Activated T-helper 9 cell treated with anti-CD3 and anti-CD28 coated beads, Interleukin-2, amount 50 U/mL, for 16 hours (primary cell): ENCODE data around the gene B3GAT3.
"Not testable (repeated sequence)": the region's sequence is repeated elsewhere in the genome, so short reads cannot be mapped to it uniquely, and the experiment has no call there.

ENCODE experiments used
- DNase-seq: peaks from one replicate; pipeline ENCODE4 v3.0.0-alpha.2; 2020; ENCODE audit warnings: low read depth

B3GAT3 gene

GRCh38 chr11:62577046-62577714 lies 44.6 kb downstream of the B3GAT3 start:
- DNase-seq, result no peak

- no peak for DNase-seq
These were observed 45.9 kb downstream of the B3GAT3 start for GRCh38 chr11:62575837-62576236.

- no peak for DNase-seq
These were observed 46.6 kb downstream of the B3GAT3 start for GRCh38 chr11:62575156-62575555.

GRCh38 chr11:62574363-62575071 lies 47.3 kb downstream of the B3GAT3 start:
- no peak for DNase-seq

- peak; percentile 96 for DNase-seq
These were observed 48.0 kb downstream of the B3GAT3 start, which contains the start of gene EEF1G for GRCh38 chr11:62573592-62574362. Gene EEF1G (minus strand): TSS chr11:62573891. CDS start chr11:62573842, 49 bp downstream.

- DNase-seq, result no peak
These were observed 48.7 kb downstream of the B3GAT3 start for GRCh38 chr11:62573006-62573591.

GRCh38 chr11:62572431-62572830 lies 49.4 kb downstream of the B3GAT3 start:
- DNase-seq, result no peak

GRCh38 chr11:62571493-62571892 lies 50.3 kb downstream of the B3GAT3 start:
- DNase-seq, result not testable (repeated sequence)

- DNase-seq, result not testable (repeated sequence)
These were observed 50.9 kb downstream of the B3GAT3 start for GRCh38 chr11:62570903-62571302.

- no peak for DNase-seq
These were observed 52.2 kb downstream of the B3GAT3 start for GRCh38 chr11:62569611-62570010.

GRCh38 chr11:62567018-62567633 lies 54.7 kb downstream of the B3GAT3 start:
- DNase-seq, result no peak

GRCh38 chr11:62566247-62566646 lies 55.5 kb downstream of the B3GAT3 start:
- no peak for DNase-seq
